Erythroblast (primary cell): Measurements from ENCODE around the gene FBXL7.

Source experiments
- DNase-seq, 2 experiments: peaks; one replicate each; lab custom pipeline; 2025; lab: John Stamatoyannopoulos, UW
- GATA1 ChIP-seq: IDR thresholded peaks from 2 replicates; pipeline ENCODE4 v1.6.1; 2011; ENCODE audit warnings: low read depth, mild to moderate bottlenecking, control low read depth, low read length, moderate library complexity
- POLR2A ChIP-seq: IDR thresholded peaks from 2 replicates; pipeline ENCODE4 v1.6.1; 2011; ENCODE audit warnings: mild to moderate bottlenecking, low read length

FBXL7 gene

DNA sequence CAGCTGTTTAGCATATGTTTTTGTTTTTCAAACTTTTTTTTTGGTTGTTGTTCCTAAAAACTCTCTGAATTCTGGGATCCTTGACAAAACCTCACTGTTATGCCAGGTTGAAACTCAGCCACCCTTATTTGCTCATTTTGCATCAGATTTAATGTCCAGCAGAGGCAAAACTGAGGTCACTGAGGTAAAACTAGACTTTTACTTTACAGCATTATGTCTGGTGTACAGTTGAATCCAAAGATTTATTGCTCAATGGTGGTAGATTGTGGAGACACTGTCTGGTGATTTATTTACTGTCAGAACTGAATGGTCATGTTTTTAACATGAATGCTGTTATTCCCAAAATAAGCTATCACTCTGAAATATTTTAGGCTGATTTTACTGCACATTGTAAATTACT lies 87.9 kb downstream of the FBXL7 start:
- no peak for TF ChIP-seq GATA1
- TF ChIP-seq POLR2A = no peak
- no peak for DNase-seq

DNA sequence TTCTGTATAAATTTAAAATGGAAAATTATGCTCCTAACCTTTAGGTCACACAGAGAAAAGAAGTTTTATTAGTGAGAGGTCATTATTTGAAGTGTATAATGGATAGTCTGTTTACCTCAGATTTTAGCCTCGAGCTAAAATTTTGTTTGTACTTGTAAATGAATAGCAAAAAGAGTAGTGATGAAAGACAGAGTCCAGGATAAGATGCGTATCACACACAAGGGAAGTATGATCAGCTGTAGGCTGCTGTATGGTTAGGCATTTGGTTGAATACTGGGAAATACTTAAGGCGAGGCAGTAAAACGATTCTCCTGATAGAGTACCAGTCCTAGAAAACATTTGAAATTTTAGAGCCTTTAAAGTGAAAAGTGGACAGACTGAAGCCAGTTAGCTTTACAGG lies 92.7 kb downstream of the FBXL7 start:
- TF ChIP-seq POLR2A (no peak), GATA1 (no peak)
- DNase-seq = no peak

DNA sequence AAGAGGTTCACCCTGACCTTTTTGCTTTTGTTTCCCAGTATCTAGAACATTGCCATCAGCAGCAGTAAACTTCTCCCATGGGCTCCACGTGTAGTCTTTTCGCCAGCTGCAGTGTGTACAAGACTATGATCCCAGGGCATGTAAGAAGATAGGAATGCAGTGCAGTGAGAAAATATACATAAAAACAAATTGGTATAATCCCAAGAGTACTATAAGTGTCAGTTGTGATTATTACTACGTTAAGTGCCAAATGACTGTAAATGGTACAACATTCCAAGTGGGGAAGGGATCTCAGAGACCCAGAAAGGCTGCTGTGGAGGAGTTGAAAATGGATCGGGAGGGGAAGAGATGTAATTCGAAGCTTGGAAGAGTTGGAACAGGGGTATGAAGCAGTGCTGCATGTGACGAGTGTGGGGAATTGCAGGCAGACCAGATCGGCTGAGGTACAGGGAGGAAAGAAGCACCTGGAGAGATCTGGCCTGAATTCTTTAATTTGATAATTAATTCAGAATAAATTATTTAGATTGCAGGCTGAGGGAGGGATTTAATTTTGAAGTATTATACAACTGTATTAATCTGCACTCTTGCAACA lies 95.1 kb downstream of the FBXL7 start:
- TF ChIP-seq POLR2A (no peak), GATA1 (no peak)
- DNase-seq = no peak

DNA sequence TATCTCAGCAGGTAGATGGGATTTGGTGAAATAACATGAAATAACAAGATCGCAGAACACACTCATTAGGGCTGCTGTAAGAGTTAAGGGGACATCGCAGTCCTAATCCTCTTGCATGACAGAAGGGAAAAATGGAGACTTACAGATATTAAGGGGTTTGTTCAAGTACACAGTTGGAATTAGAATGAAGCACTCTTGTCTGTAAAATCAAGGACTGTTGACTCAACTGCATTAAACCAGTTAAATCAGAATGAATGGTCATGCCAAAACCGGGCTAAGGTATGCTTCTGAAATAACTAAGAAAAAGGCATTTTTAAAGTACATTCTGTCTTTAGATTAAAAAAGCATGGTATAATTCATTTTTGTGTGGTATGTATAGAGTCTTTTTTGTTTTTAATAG lies 95.9 kb downstream of the FBXL7 start:
- DNase-seq = no peak
- TF ChIP-seq GATA1 = no peak
- TF ChIP-seq POLR2A = no peak

DNA sequence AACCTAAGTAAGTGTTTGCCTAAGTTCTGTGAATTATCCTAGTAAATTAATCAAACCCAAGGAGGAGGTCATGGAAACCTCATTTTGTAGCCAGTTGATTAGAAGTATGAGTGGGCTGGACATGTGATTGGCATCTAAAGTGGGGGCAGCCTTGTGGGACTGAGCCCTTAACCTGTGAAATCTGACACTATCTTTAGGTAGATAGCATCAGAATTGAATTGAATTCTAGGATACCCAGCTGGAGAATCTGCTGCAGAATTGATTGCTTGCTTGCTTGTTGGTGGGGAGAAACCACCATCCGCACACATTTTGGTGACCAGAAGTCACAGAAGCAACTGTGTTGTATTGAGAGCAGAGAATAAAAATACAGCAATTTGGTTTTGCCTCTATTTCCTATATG lies 97.0 kb downstream of the FBXL7 start:
- DNase-seq = no peak
- TF ChIP-seq GATA1 (no peak), POLR2A (no peak)

DNA sequence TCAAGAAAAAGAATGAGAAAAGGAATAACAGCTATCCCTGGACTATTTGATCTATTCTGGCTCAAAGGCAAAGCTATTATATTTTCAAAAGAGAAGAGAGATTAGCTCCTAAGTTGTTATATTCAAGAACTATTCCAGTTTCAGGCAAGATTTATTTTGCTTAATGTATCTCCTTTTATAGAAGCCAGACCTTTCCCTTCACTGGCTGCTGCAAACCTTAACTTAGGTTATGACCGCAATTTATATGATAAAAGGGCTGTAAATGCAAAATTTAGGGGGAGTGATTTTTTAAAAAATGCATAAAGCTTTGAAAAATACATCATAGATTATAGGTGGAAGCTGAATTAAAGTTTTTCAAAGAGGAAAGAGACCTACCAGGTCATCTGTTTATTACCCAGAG lies 97.8 kb downstream of the FBXL7 start:
- TF ChIP-seq POLR2A (no peak), GATA1 (no peak)
- no peak for DNase-seq

DNA sequence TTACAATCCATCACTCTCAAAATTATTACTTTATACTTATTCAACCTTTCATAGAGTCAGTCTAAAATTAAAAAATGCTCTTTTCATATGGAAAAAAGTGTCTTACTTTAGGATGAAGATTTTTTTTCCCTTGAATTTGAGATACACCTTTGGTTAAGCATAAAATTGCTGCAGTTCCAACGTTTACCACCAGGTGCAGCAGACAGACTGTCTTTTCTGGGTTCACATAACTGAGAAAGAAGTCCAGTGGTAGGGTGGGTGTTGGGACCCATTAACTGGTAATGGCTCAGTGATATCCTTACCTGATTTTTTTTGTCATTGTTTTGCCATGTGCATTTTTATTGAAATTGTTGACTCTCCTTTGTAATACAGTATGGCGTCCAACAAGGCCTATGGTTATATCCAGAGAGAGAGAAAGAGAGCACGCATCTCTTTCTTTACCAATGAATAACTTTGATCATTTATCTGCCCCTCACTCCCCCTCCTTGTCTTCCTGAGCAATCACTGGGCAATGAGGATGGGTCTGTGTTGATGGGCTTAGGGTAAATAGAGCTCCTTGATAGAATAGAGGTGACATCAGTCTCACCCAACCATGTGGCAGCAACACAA lies 98.4 kb downstream of the FBXL7 start:
- peak; percentile 3 to 35 for DNase-seq
- TF ChIP-seq POLR2A (no peak), GATA1 (no peak)

DNA sequence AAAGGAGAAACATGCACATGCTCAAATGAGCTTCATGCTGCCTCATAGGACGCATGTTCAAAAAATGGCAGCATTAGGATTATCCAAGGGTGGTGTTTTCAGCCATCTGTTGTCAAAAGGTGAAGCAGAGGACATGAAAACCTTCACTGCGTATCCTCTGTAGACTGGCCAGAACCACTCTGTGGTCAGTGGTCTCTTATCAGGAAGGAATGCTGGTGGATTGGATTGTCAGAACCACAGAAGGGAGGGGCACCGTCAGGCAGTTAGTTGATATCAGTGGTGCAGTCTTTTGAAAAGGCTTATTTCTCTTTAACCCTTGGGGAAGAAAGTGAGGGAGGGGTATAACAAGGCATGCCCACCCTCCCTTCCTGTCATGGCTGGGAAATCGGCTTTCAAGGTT lies 100.1 kb downstream of the FBXL7 start:
- no peak for DNase-seq
- no peak for TF ChIP-seq GATA1
- TF ChIP-seq POLR2A = no peak

DNA sequence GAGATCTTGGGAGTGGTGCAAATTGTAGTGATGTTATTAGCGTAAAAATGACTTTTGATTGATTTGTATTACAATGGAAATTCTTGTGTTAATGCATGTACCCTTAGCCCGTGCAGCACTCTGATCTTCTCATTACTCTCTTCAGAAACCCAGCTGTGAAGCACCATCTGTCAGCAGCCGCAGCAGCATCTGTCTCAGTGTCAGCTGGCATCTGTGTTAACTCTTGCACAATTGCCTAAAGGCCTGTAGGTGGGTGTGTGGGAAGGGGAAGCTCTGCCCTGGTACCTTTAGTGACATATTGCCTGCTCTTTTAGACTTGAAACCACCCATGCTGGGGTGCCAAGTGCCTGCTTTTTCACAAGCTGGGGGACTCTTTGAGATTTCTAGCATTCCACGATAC lies 101.3 kb downstream of the FBXL7 start:
- no peak for DNase-seq
- TF ChIP-seq POLR2A (no peak), GATA1 (no peak)

DNA sequence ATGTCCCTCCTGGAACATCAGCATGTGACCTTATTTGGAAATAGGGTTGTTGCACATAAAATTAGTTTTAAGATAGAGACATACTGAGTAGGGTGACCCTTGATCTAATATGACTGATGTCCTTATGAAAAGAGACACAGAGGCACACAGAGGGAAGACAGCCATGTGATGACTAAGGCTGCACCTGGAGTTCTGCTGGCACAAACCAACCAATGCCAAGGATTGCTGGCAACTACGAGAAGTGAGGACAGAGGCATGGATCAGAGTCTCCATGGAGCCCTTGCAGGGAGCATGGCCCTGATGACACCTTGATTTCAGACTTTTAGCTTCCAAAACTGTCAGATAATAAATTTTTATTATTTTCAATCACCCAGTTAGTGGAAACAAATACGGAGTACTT lies 101.9 kb downstream of the FBXL7 start:
- no peak for DNase-seq
- no peak for TF ChIP-seq POLR2A
- TF ChIP-seq GATA1 = no peak

DNA sequence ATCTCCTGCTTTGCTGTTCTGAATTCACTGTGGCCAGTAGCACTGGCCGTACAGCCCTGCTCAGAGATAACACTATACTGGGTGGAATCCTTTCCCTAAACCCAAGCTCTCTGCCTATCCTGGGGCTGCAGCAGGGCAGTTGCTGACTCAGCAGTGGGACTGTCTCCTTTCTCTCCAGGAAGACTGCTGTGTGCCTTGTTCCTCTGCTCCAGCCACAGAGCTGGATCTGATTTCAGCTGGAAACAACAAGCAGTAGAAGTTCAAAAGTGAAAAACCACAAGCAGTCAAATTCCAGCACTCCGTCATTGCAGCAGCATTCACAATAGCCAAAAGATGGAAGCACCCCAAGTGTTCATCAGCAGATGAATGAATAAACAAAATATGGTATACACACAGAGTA lies 105.0 kb downstream of the FBXL7 start:
- TF ChIP-seq POLR2A = no peak
- TF ChIP-seq GATA1 = no peak
- DNase-seq = no peak

DNA sequence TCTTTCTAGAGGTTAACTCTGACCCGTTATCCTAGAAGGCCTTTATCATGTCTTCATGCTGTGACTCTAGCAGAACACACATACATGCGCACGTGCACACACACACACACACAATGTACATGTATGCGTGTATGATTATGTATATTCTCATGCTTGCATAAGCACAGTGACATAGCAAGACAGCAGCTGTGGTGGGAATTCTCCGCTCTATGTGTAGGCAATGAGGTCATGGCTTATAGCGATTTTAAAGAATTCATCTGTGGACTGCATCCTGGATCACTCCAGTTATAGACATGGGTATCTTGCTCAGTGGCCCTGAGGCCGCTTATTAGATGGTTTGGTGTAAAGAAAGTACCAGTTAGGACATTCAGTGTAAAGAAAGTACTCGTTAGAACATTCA lies 106.2 kb downstream of the FBXL7 start:
- no peak for DNase-seq
- no peak for TF ChIP-seq POLR2A
- no peak for TF ChIP-seq GATA1

DNA sequence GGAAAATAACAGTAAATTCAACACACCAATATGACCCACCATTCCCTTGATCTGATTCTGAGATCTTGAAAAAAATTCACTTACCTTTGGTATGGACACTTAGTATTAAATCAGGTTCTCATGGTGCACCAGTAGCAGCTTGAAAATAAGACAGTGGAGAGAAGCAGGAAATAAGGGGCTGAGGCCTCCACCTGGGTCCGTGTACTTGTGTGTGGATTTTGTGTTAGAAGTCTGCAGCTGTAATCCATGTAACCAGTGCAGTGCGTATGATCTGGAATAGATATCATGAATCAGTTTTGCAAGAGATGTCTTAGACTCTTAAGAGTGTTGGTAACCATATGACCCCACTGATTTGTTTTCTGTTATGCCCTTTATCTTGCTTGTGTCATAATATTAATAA lies 107.1 kb downstream of the FBXL7 start:
- TF ChIP-seq GATA1 (no peak), POLR2A (no peak)
- no peak for DNase-seq

DNA sequence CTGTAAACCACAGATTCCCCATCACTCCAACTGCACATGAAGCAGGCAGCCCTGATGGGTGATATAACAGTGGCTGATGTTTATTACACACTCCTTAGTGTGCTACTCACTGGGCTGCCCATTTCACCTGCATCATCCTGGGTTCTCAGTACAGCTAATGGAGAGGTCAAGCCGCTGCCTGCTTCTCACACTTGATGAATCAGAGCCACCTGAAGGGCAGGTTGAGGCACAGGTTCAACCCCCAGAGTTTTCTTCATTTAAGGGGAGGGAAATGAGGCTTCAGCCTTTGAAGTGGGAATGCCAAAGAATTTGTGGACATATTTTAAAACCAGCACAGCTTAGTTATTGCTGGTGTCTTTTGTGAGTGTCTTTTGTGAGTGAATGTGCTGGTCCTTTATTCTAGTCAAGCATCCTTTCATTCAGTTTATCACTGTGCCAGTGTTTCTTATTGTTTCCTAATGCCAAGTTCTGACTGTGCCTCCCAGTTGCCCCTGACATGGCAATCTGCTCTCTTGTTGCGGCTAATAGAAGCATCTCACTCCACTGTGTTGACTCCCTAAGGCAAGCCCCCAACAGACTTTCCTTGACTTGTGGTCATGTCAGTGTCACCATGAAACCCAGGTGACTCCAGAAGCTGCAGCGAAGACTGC lies 109.2 kb downstream of the FBXL7 start:
- no peak for DNase-seq
- TF ChIP-seq GATA1 (no peak), POLR2A (no peak)
